Measurements from ENCODE around the gene PRDM11.

PRDM11 gene

DNA sequence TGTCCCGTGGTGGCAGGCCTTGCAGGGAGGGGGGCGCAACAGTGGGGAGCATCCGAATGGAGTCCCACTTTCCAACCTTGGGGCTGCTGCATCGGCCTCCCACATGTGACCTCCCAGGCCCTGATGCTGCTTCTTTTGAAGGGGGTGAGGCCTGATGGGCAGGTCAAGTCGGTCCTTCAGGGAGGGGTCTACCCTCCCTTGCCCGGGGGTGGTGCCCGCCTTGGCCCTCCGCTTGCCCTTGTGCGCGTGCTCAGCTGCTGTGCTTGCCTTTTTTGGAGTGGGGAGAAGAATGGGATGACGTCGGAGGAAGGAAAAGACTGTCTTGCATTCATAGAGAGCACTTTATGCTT, 66.9 kb downstream of the PRDM11 start:
- no peak for DNase-seq

DNA sequence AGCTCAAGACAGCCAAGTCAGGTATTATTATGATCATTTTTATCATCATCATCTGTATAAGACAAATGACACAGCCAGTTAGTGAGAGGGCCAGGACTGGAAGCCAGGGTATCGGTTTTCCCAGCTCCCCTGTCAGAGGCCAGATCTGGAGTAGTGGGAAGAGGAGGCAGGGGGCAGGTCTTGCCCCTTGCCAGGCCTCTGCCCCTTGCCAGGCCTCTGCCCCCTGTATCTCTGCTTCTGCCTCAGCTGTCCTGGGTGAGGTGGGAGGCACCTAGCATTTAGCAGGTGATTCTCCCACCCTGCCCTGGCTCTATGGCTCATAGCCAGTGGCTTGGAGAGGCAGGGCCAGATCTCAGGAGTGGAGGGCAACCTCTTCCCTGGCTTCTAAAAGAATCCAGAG, 67.3 kb downstream of the PRDM11 start:
- DNase-seq, result no peak

DNA sequence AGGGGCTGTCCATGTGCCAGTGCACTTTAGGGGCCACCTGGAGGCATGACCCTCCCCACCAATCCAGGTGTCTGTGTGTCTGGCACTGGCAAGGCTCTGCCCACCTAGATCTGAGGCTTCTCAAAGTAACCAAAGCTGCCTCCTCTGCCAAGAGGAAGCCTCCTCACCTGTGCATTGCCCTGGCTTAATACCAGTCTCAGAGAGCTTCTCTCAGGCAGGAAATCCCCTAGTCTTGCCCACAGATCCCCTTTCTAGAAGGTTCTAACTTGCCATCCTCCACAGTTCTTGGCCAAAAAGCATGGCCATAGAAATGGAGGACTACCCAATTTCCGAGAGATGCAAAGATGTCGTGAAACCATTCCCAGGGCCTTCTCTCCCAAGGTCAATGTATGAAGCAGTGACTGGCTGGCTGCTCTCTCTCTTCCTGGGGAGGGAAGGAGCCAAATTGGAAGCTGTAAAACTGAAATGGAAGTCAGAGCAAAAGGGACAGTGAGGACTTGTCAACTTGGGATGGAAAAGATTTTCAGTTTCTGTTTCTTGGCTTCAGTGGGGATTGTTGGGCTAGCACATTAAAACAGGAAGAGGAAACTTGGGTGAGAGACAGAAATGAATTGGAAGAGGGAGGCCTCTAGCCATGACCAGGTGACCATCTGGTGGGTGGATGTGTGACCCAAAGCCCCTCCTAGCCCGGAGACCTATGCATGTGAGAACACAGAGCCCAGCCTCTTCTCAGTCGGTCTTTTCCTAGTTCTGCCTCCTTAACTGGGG, 68.8 kb downstream of the PRDM11 start:
- DNase-seq, result no peak

DNA sequence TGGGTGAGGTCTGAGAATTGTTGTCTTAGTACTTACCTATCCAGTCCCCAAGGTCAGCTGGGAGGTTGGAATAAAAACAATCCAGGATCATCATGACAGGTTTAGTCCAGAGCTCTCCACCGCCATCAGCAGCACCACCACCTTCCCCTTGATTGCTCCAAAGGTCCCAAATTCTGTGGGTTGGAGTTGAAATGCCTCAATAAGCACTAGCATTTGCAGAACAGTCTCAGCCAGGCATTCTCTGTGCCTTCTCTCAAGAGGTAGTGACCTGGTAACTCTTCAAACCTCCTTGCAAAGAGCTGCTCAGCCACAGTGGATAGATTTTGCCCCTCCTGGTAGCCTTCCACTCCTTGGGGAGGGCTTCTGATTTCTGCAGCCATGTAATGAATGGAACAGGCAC, 69.6 kb downstream of the PRDM11 start:
- DNase-seq, result no peak

DNA sequence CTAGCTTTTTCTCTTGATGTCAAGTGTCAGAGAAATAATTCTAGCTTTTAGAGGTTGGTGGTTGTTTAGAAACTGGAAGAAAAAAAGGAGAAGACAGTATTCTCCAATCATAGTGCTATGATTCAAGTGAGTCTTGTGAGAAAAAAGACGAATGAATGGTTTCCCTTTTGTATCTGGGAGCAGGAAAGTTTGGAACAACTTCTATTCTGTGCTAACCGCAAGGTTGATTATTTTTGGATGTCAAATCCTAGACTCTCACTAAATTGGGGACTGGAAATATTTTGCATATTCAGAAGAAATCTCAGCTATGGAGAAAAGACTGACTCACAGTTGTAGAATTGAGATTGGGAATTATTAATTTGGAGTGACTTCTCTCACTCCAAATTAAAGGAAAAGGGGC, 70.5 kb downstream of the PRDM11 start:
- DNase-seq, result no peak

DNA sequence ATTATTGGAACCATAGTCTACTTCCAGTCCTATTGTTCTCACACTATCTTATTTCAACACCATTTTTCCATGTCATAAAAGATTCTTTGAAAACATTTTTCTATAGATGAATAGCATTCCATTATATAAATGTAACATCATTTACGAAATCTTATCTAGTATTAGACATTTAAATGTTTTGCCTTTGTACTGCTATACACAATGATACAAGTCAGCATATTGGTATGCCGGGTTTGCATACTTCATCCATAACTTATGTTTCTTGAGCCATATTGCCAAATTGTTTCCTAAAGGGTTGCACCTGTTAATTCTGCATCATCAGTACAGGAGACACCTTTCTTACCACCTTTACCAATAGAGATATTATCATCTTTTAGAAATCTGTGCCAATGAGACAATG, 71.6 kb downstream of the PRDM11 start:
- no peak for DNase-seq

DNA sequence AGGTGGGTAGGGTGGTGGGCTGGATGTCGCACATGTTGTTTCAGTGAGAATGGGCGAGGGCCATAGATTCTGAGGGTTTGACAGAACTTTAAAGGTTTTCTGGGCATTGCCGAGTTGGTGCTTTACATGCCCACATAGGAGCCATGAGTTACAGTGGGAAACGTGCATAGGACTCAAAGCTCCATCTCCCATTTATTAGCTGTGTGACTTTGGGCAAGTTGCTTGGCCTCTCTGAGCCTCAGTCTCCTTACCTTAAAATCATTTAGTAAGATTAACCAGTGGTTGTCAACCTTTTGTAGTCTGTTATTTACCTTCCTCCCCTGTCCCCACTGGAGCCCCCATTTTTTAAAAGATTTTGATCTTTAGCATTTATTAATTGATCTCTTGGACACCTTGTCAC, 72.3 kb downstream of the PRDM11 start:
- DNase-seq, result no peak

DNA sequence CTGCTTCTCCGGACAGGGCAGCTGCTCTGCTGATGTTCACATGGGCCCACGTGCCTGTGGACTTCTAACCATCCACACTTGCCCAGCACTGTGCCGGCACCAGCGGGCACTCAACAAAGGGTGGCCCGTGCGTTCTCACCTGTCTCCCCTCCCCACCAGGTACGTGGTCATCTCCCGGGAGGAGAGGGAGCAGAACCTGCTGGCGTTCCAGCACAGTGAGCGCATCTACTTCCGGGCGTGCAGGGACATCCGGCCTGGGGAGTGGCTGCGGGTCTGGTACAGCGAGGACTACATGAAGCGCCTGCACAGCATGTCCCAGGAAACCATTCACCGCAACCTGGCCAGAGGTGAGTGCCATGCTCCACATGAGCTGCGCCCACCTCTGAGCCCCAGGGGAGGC, 73.0 kb downstream of the PRDM11 start:
- no peak for DNase-seq

DNA sequence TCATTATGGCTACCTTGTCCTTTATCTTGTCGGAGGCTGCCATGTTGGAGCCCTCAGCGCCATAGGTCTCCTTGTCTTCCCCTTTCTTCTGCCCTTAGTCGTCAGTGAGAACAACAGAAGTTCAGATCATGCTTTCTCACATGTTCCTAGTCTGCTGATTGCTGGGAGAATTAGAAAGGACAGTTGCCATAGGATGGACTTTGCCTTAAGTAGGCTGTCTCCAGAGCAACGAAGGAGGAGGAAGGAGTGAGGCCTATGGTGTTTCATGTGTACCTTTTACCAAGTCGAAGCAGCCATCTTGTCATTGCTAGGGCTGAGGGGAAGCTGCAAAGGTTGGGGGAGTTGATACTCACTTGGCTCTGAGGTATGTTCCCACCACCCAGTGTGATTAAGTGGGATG, 77.1 kb downstream of the PRDM11 start:
- DNase-seq, result no peak

DNA sequence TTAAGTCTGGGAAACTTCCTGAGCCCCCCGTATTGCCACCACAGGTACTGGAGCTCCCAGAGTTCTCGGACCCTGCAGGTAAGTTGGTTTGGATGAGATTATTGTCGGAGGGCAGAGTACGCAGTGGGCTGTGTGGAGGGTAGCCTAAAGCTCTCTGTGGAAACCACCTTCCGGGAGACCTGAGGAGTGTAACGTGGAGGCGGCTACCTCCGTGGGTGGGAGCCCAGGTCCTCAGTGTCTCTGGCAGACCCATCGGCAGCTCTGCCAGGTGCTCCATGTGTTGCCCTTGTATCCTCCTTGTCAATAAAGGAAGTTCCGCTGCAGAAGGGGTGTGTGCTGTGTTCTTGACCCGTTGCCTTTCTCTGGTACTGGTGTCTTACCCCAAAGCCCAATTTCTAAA, 78.3 kb downstream of the PRDM11 start:
- no peak for DNase-seq

DNA sequence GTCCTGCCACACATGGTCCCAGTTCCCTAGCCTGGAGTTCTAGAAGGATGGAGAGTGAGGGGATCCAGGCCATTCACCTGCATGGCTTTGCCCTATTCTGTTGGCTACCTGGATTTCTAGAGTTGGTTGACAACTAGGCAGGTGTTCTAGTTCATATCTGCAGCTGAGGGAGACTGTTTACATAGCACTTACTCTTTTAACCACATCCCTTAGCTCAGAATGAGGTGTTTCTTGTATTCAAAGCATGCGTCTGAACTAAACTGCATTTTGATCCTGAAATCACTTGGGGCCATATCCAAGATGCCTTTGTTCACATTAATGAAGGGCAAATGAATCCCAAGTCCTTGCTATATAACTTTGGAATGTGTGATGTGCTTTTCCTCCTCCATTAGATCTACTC, 78.8 kb downstream of the PRDM11 start:
- no peak for DNase-seq

DNA sequence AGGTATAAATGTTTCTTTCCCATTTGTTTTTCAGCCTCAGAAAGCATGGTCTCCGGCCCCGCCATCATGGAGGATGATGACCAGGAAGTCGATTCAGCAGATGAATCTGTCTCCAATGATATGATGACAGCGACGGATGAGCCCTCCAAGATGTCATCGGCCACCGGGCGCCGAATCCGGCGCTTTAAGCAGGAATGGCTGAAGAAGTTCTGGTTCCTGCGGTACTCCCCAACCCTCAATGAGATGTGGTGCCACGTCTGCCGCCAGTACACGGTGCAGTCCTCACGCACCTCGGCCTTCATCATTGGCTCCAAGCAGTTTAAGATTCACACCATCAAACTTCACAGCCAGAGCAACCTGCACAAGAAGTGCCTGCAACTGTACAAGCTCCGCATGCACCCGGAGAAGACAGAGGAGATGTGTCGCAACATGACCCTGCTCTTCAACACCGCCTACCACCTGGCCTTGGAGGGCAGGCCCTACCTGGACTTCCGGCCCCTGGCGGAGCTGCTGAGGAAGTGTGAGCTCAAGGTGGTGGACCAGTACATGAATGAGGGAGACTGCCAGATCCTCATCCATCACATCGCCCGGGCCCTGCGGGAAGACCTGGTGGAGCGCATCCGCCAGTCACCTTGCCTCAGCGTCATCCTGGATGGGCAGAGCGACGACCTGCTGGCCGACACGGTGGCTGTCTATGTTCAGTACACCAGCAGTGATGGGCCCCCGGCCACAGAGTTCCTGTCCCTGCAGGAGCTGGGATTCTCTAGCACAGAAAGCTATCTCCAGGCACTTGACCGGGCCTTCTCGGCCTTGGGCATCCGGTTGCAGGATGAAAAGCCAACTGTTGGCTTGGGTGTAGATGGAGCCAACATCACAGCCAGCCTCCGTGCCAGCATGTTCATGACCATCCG, 79.8 kb downstream of the PRDM11 start:
- DNase-seq, result no peak

DNA sequence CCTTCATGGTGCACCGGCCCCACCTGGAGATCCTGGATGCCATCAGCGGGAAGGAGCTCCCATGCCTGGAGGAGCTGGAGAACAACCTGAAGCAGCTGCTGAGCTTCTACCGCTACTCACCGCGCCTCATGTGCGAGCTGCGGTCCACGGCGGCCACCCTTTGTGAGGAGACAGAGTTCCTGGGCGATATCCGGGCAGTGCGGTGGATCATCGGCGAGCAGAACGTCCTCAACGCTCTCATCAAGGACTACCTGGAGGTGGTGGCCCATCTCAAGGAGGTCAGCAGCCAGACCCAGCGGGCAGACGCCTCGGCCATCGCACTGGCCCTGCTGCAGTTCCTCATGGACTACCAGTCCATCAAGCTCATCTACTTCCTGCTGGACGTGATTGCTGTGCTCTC, 80.5 kb downstream of the PRDM11 start:
- no peak for DNase-seq

DNA sequence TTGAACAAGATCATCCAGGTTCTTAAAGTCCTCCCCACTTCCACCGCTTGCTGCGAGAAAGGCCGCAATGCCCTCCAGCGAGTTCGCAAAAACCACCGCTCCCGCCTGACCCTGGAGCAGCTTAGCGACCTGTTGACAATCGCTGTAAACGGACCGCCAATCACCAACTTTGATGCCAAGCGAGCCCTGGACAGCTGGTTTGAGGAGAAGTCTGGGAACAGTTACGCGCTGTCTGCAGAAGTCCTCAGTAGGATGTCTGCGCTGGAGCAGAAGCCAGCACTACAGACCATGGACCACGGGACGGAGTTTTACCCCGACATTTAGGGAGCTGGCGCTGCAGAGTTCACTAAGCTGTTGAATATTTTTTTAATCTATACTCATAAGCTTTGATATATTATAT, 81.4 kb downstream of the PRDM11 start:
- DNase-seq, result no peak

DNA sequence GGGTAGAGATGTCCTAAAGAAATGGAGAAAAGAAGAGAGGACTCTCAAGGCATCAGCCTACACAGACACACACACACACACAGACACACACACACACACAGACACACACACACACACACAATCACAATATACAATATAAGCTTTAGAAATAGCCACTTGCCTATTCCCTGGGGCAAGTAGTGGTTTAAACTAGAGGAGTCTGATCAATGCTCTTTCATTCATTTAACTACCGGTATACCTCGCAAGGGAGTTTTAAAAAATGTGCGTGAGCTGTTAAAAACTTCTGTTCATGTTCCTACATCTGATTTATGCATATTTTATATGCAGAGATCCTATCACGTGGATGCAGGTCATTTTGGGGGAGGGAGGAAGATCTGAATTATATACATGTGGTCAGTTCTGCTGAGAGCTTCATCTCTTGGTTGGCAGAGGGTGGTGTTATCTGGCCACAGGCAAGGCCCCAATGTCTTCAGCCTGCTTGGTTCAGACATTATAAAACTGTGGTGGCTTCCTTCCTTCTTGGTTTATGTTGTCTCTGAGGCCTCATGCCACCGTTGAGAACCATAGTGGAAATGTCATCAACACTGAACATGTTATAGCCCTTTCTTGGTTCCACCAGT, 83.1 kb downstream of the PRDM11 start:
- no peak for DNase-seq

DNA sequence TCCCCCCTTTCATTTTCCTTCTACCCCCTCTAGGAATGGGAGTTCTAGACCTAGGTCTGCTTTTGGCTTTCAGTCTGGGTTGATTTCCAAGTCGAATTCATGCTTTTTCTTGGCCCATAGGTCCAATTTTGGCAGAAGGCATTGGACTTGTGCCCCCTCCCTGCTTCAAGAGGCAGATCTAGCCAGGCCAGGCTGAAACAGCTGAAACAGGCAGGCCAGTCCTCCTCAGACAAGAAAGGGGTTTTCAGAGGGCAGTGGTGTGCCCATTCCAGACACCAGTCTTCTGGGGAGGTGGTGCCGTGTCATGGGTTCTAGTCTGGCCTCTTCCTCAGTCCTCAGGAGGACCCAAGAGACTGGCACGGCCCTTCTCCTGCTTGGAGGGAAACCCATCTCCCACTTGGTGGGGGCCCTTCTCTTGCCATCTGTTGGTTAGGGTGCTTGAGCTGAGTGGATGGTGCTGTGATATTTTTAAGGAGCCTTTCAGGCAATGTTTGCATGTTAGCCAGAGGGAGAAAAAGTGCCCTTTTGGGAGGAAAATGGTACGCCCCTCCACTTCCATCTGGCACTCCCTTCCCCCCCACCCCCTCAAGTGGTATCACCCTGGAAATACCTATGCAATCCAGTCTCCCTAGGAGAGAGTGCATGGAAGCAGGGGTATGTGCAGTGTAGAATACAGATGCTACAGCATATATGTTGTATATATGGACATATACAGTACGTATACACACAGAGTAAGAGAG, 86.1 kb downstream of the PRDM11 start:
- no peak for DNase-seq

DNA sequence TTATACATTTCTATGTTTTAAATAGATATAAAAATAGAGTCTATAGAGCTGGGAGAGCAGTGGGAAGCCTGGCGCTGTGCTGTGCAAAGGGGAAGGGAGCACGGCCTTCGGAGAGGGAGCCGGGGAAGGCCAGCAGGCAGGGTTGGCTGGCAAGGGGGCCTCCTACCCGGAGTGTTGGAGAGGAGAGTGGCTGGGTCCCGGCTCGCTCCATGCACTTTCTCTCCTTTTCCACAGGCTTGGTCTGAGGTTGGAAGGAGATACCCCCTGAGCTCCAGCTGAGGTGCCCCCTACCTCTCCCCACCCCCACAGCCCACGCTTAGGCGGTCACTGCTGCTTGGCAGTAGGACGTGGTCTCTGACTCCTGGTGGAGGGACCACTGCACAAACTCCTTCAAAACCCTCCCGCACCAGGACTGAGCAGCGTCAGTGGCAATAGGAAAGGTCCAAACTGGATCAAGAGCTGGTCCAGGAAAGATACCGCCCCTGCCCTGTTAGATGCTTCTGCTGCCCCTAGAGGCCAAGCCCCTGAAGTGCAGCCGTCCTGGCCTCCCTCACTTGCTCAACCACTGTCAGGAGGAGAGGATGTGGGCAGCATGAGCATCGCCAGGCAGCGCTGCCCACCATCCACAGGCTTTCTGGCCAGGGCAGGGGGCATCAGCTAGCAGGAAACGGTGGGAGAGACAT, 86.8 kb downstream of the PRDM11 start:
- peak; percentile 79 for DNase-seq

DNA sequence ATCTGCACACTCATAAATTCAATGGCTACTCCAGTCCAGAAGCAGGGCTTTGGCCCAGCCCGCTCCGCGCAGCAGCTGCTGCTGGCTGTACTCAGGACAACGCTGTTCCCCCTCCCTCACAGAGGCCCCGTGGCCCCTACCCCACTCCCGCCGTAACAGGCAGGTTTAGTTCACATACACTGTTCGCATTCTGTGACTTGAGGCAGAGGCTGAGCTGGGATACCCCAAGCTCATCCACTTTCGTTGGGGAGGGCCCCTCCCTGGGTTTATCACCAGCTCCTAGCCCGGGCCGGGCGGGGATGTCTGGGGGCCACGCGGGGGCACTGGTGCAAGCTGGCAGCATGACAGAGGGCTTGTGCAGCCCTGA, 87.3 kb downstream of the PRDM11 start:
- DNase-seq, result peak; percentile 12

DNA sequence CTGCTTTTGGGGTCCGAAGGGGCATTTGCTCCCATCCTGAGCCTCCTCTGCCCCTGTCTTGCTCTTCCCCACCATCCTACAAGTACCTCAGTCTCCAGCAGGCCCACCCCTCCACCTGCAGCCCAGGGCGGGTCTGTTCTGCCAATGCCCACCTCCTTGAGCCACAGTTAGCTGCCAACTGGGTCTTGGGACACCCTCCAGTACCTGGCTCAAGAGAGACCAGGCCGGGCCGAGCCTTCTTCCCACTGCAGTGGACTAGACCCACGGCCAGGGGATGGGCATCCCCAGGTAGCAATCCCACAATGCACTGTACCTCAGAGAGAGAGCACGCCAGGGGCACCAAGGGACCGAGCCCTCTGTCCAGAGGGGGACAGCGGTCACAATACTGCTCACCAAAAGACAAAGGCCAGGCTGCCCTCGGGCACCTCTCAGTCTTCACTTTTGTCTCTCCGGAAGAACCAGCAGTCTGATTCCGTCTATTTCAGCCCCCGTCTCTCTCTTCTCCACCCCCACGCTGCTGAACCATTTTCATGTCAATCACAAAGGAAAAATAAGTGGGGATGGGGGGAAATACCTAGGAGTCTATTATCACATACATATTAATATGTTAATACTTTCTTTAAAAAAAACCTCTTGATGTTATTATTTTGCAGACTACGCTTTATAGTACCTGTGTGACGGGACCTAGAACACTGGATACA, 88.0 kb downstream of the PRDM11 start:
- no peak for DNase-seq

DNA sequence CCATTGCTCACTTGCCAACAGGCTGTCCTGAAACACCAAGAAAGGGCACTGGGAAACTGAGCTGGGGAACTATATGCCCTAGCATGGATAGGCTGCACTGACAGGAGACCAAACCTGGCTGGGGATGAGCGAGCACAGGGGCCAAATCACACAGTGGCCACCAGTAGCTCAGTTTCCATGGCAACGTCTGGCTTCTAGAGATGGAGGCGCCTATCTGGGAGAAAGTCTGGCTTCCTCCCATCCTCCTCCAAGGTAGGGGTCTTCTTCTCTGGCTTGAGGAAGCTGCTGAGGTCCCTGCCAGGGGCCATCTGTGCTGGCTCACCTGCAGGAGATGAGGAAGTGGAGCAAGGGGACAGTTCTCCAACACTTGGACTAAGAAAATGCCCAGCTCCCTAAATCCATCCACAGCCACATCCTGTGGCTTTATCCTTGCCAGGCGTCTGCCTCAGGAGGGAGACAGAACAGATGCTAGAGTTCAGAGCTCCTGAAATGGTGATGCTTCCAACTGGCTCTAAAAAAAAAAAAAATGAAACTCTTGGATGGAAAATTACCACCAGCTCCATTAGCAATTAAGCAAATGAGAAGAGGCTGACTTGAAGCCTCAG, 91.4 kb downstream of the PRDM11 start:
- no peak for DNase-seq

DNA sequence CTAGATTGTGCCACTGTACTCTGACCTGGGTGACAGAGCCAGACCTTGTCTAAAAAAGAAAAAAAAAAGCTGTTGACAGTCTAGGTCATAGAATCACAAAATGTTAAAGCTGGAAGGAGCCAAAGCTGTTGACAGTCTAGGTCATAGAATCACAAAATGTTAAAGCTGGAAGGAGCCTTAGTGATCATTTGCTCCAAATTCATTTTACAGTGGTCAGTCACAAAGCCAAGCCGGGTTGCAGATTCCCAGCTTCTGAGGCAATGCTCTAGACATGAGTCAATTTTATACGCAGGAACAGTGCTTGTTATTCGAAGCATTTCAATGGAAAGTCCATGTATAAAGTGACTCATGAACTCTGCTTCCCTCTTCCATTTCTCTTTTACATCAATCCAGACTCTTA, 92.3 kb downstream of the PRDM11 start:
- no peak for DNase-seq

DNA sequence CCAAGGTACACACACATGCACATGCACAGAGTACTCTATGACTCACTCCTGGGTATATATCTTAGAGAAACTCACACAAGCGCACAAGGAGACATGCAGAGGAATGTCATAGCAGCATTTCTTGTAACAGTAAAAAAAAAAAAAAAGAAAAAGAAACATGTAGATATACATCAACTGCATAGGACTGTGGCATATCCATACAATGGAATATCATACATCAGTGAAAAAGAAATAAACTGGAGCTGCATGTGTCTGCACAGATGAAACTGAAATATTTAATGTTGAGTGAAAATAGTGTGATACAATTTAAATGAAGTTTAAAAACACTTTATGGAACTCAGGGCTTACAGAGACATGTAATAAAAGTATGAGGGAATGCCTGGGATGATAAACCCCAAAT, 93.3 kb downstream of the PRDM11 start:
- no peak for DNase-seq

All from retina (tissue), 1 donor.